ENCODE measurements around the gene FXYD5.

Gene FXYD5

GRCh38 chr19:35166100-35167063 is 11.8 kb downstream of the FXYD5 start:
- no peak overlapping the region for H3K4me3 ChIP-seq (replicated peaks; ENCODE audit: low read depth, low read length)
- no peak for DNase-seq (ENCODE audit: low read depth)
- no peak for TF ChIP-seq CTCF (IDR thresholded peaks at IDR 0.05; ENCODE audit: low read length, missing control alignments)

GRCh38 chr19:35167251-35168119 is 12.9 kb downstream of the FXYD5 start:
- no peak for DNase-seq (ENCODE audit: low read depth)
- no peak for TF ChIP-seq CTCF (IDR thresholded peaks at IDR 0.05; ENCODE audit: low read length, missing control alignments)
- no peak overlapping the region for H3K4me3 ChIP-seq (replicated peaks; ENCODE audit: low read depth, low read length)

- no peak overlapping the region for H3K4me3 ChIP-seq (replicated peaks; ENCODE audit: low read depth, low read length)
- DNase-seq (ENCODE audit: low read depth): no peak
- TF ChIP-seq CTCF (IDR thresholded peaks at IDR 0.05; ENCODE audit: low read length, missing control alignments): no peak
Observed at GRCh38 chr19:35168196-35168595, 13.7 kb downstream of the FXYD5 start.

- H3K4me3 ChIP-seq (replicated peaks; ENCODE audit: low read depth, low read length): no peak overlapping the region
- TF ChIP-seq CTCF (IDR thresholded peaks at IDR 0.05; ENCODE audit: low read length, missing control alignments): no peak
- DNase-seq (ENCODE audit: low read depth): no peak
Observed at GRCh38 chr19:35169221-35169995, 14.9 kb downstream of the FXYD5 start.

- TF ChIP-seq CTCF (IDR thresholded peaks at IDR 0.05; ENCODE audit: low read length, missing control alignments): no peak
- H3K4me3 ChIP-seq (replicated peaks; ENCODE audit: low read depth, low read length): no peak overlapping the region
- DNase-seq (ENCODE audit: low read depth): peak; percentile 28
Observed at GRCh38 chr19:35170359-35171061, 16.0 kb downstream of the FXYD5 start.

- no peak for DNase-seq (ENCODE audit: low read depth)
- no peak overlapping the region for H3K4me3 ChIP-seq (replicated peaks; ENCODE audit: low read depth, low read length)
- TF ChIP-seq CTCF (IDR thresholded peaks at IDR 0.05; ENCODE audit: low read length, missing control alignments): no peak
Observed at GRCh38 chr19:35171730-35172129, 17.2 kb downstream of the FXYD5 start.
